ENCODE measurements around the gene CAPN12.

Gene CAPN12

DNA sequence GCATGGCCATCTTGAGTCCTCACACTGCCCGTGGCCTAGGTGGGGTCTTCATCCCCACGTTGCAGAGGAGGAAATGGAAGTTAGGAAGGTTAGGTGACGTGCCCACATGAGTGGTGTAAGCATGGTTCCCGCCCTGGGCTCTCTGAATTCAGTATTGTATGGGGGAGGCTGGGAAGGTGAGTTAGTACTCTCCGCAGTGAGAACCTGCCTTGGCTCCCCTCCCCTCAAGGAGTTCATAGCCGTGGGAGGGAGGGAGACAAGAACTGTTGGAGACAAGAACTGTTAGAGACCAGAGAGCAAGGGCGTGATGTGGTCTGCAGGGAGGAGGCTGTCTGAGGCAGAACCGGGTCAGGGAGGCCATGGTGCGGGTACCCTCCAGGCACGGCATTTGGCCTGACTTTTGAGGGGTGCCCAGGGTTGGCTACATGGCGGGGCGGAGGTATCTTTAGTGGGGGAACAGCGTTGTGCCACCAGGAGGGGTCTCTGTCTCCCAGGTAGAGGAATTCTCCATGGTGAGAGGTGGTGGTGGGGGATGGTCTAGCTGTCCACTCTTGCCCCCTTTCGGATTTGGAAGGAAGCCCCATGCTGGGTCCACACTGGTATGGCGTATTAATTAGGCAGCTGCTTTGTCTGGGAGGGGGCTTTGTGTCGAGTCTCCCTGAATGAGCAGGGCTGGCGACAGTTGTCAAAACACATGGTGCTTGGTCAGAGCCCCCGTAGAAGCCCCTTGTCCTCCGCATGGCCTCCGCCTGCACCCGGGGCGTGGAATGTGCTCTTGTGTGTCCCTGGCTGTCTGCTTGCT lies 45.8 kb downstream of the CAPN12 start:
- no peak overlapping the region for H3K4me3 ChIP-seq (ENCODE audit: low read depth, low read length)

GRCh38 chr19:38697641-38698071 lies 46.6 kb downstream of the CAPN12 start:
- no peak overlapping the region for H3K4me3 ChIP-seq (ENCODE audit: low read depth, low read length)

GRCh38 chr19:38697197-38697596 lies 47.1 kb downstream of the CAPN12 start:
- no peak overlapping the region for H3K4me3 ChIP-seq (ENCODE audit: low read depth, low read length)

DNA sequence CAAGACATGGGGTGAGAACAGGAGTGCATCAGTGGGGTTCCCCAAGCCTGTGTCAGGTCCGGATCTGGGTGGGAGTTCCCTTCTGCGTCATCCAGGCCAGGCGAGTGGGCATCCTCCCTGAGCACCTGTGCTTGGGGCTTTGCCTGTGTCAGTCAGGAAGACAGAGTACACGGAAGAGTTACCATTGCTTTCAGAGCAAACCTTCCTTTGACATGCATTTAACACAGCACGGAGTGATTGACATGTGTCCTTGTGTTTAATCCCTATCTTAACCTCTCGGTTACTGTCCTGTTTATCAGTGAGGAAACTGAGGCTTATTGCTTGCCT lies 47.6 kb downstream of the CAPN12 start:
- H3K4me3 ChIP-seq (ENCODE audit: low read depth, low read length): no peak overlapping the region

DNA sequence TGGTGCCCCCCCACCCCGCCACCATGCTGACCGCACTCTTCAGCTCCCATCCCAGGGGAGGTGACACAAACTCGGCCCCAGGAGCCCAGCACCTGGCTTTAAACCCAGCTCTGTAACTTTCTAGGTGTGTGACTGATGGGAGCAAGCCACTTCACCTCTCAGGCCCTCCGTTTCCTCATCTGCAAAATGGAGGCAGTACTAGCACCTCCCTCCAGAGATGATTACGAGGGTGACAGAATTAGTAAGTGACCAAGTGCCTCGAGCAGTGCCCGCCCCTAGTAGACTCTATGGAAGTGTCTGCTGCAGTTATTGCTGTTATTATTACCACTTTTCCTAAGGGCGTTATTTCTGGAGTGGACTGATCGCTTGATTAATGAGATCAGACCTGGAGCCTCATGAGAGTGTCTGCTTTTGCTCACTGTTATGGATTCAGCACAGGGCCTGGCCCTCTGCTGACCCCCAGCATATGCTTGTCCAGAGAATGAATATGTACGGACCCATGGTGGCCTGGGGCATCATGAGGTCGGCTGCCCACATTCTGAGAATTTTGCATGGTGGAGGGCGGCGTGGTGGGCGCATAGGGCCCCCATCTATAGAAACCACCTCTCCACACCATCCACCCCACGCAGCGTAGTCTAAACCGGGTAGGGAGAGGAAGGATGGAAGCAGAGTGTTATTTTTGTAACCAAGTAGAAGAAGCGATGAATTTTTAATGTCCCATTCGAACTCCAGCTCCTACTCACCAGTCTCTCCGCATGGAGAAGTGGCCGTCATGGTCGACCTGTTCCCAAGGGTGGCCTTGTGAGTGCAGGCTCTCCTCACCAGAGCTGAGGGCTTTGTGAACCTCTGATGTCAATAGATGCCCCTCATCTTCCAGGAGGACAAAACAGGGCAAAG lies 48.2 kb downstream of the CAPN12 start:
- no peak overlapping the region for H3K4me3 ChIP-seq (ENCODE audit: low read depth, low read length)

DNA sequence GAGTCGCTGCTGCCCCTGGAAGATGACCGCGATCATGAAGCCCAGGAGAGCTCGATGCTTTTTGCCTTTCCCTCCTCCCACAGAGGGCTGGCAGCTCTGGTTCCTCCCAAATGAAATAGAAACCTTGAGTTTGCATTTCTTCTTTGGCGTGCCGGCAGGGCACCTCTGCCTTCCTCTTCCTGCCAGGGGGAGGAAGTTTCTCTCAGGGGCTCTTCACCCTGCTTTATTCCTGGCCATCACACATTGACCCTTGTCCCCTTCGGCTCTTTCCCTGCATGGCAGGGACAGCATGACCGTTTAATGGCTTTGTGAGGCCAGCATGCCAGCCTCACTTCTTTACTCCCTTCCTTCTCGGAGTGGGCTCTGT lies 49.0 kb downstream of the CAPN12 start:
- no peak overlapping the region for H3K4me3 ChIP-seq (ENCODE audit: low read depth, low read length)

- H3K4me3 ChIP-seq (ENCODE audit: low read depth, low read length): no peak overlapping the region
Measured at GRCh38 chr19:38693380-38694223, 50.7 kb downstream of the CAPN12 start.

- H3K4me3 ChIP-seq (ENCODE audit: low read depth, low read length): no peak overlapping the region
Measured at GRCh38 chr19:38692458-38693379, 51.6 kb downstream of the CAPN12 start.

- no peak overlapping the region for H3K4me3 ChIP-seq (ENCODE audit: low read depth, low read length)
Measured at GRCh38 chr19:38691938-38692457, 52.3 kb downstream of the CAPN12 start.

DNA sequence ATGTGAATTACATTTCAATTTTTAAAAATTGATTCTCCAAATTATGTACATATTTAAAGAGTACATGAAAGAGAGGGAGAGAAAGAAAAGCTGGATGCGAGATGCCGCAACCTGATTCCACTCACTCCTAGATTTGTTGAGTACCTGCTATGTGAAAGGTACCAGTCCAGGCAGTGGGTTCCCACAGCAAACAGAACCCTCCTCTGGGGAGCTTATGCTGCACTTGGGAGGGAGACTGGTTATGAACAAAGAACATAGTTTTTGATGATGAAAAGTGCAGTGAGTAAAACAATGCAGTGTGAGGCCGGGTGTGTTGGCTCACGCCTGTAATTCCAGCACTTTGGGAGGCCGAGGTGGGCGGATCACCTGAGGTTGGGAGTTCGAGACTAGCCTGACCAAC lies 53.4 kb downstream of the CAPN12 start:
- no peak overlapping the region for H3K4me3 ChIP-seq (ENCODE audit: low read depth, low read length)

- H3K4me3 ChIP-seq (ENCODE audit: low read depth, low read length): no peak overlapping the region
Measured at GRCh38 chr19:38690146-38690545, 54.1 kb downstream of the CAPN12 start.

DNA sequence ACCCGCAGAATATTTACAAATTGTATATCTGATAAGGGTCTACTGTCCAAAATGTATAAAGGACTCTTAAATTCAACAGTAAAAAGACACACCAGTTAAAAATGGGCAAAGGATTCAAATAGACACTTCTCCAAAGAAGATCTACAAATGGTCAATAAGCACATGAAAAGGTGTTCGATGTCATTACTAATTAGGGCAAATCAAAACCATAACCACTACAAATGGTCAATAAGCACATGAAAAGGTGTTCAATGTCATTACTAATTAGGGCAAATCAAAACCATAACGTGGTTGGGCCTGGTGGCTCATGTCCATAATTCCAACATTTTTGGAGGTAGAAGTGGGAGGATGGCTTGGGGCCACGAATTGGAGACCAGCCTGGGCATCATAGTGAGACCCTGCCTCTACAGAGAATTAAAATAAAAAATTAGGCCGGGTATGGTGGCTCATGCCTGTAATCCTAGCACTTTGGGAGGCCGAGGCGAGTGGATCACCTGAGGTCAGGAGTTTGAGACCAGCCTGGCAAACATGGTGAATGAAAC lies 56.4 kb downstream of the CAPN12 start:
- no peak overlapping the region for H3K4me3 ChIP-seq (ENCODE audit: low read depth, low read length)

DNA sequence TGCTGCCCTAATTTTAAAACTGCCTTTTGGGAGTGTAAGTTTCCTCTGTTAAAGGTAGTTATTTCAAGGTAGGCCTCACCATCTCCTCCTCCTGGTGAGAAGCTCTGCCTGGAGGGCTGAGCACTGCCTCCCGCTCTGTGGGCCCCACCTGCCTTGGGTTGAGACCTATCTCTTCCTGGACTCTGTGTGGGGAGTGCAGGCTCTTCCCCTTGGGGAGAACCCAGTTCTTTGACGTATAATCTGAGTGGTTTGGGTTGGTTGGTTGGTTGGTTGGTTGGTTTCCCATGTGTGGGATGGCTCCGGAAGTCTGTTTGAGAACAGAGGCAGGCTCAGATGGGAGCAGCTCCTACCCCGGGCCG lies 57.8 kb downstream of the CAPN12 start:
- H3K4me3 ChIP-seq (ENCODE audit: low read depth, low read length): no peak overlapping the region

- H3K4me3 ChIP-seq (ENCODE audit: low read depth, low read length): no peak overlapping the region
Measured at GRCh38 chr19:38685666-38686529, 58.4 kb downstream of the CAPN12 start.

- H3K4me3 ChIP-seq (ENCODE audit: low read depth, low read length): no peak overlapping the region
Measured at GRCh38 chr19:38684862-38685665, 59.2 kb downstream of the CAPN12 start.

- no peak overlapping the region for H3K4me3 ChIP-seq (ENCODE audit: low read depth, low read length)
Measured at GRCh38 chr19:38684078-38684861, 60.0 kb downstream of the CAPN12 start.

DNA sequence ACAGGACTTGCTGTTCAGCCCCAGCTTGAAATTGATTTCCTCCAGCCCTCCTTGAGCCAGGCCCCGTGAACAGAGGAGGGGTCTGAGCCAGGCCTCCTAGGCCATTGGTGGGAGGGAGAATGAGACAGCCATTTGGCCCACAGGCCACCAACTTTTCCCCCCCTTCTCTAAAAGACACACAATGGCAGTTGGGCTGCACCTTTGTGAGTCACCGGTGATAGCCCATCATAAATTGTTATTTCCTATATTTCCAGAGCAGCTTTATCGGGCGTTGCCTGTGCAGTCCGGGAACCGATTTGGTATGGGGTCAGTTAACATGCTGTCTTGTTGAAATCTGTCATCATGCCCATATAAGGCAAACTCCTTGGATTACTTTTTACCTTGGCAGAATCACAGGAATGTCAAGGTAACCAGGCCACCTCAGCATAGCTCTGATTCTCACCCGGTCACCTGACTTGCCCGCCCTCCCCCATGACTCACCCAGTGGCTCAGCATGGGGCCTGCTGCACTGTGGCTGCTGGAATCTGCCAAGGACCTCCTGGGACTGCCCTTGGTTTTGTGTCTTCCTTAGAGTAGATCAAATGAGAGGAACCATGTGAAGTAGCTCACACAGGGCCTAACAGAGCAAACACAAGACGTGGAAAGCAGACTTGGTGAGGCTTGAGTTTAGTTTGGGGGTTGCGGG lies 60.7 kb downstream of the CAPN12 start:
- H3K4me3 ChIP-seq (ENCODE audit: low read depth, low read length): no peak overlapping the region
